B cell (primary cell): ENCODE data around the gene TUT4. TPM values are rescaled to one million over a fixed set of nuclear protein-coding genes. Genes with fewer than 3 reads are reported as not detected.

ENCODE experiments used
- ATAC-seq: fragments of 200-7000 bp; cut with Tn5 transposase; one replicate; pipeline ENCODE4 v1.10.0; 2021; ENCODE audit warnings: low read depth, mild to moderate bottlenecking, moderate number of reproducible peaks, moderate library complexity
- CTCF ChIA-PET: fragments of 350-600 bp; sonication (Branson Sonifier 250); formaldehyde crosslinking; loops from one replicate; lab custom pipeline; 2021; ENCODE audit warnings: antibody characterized with exemption, inconsistent platforms; lab: Charles Lee
- POLR2A ChIA-PET: fragments of 350-600 bp; sonication (Branson Sonifier 250); formaldehyde crosslinking; loops from one replicate; lab custom pipeline; 2021; ENCODE audit warnings: antibody characterized with exemption; lab: Charles Lee
- DNase-seq: peaks from one replicate; pipeline ENCODE4 v3.0.0; 2013
- H2AFZ ChIP-seq: 2 replicates; pipeline ENCODE4 v1.6.1; 2012; ENCODE audit warnings: mild to moderate bottlenecking, low read depth, low read length; ENCODE audit not compliant: insufficient read depth, poor library complexity, severe bottlenecking
- H3K27ac ChIP-seq, 2 donors: 1 replicate in 1 of 2; 2 replicates in 1 of 2; pipeline ENCODE4 v1.5.1; 2012 to 2013; ENCODE audit warnings: low read length in 2 of 2, mild to moderate bottlenecking in 2 of 2, moderate library complexity in 1 of 2
- H3K27me3 ChIP-seq, 4 experiments: fragments of 200-600 bp in 1 of 4; sonication (generic) in 1 of 4; replicated peaks in 1 of 4; 1 replicate in 2 of 4; 2 replicates in 2 of 4; pipeline versions ENCODE4 v1.6.1 to v1.7.0; 2013 to 2016; ENCODE audit warnings: low read length in 3 of 4, mild to moderate bottlenecking in 2 of 4, mixed read lengths in 1 of 4, moderate library complexity in 1 of 4; ENCODE audit not compliant: insufficient read depth in 4 of 4, control insufficient read depth in 3 of 4; ENCODE audit errors: control extremely low read depth in 1 of 4
- H3K36me3 ChIP-seq, 2 experiments: replicated peaks in 1 of 2; 1 replicate in 1 of 2; 2 replicates in 1 of 2; pipeline versions ENCODE4 v1.6.1 to v1.7.1; 2013; ENCODE audit warnings: low read length in 1 of 2; ENCODE audit not compliant: insufficient read depth in 2 of 2, control insufficient read depth in 1 of 2; ENCODE audit errors: control extremely low read depth in 1 of 2, extremely low read depth in 1 of 2
- H3K4me1 ChIP-seq, 2 donors: fragments of 200-600 bp in 1 of 2; sonication (generic) in 1 of 2; 1 replicate in 1 of 2; 2 replicates in 1 of 2; pipeline versions ENCODE4 v1.5.1 to v1.6.1; 2013 to 2017; ENCODE audit warnings: low read length in 2 of 2; ENCODE audit not compliant: control insufficient read depth in 2 of 2, insufficient read depth in 2 of 2
- H3K4me2 ChIP-seq: replicated peaks from 2 replicates; pipeline ENCODE3; 2012; ENCODE audit warnings: mild to moderate bottlenecking, low read depth, low read length; ENCODE audit not compliant: poor library complexity, severe bottlenecking
- H3K4me3 ChIP-seq, 5 experiments: fragments of 200-600 bp in 1 of 5; sonication (generic) in 1 of 5; 1 replicate in 3 of 5; 2 replicates in 2 of 5; pipeline versions ENCODE4 v1.5.1 to v1.7.0; 2011 to 2016; ENCODE audit warnings: low read length in 4 of 5, mild to moderate bottlenecking in 4 of 5, low read depth in 2 of 5, control low read depth in 1 of 5, moderate library complexity in 1 of 5; ENCODE audit not compliant: insufficient read depth in 1 of 5; ENCODE audit errors: control extremely low read depth in 1 of 5, extremely low read depth in 1 of 5
- H3K79me2 ChIP-seq: fragments of 200-600 bp; sonication (generic); one replicate; pipeline ENCODE4 v1.6.0; 2016; ENCODE audit warnings: low read length; ENCODE audit not compliant: control insufficient read depth, insufficient read depth
- H3K9ac ChIP-seq: fragments of 200-600 bp; sonication (generic); 2 replicates; pipeline ENCODE4 v1.6.1; 2017; ENCODE audit warnings: mild to moderate bottlenecking, low read length, moderate library complexity
- H3K9me3 ChIP-seq, 3 donors: one replicate each; pipeline versions ENCODE4 v1.6.1 to v1.7.1; 2013; ENCODE audit warnings: low read length in 2 of 3; ENCODE audit not compliant: control insufficient read depth in 2 of 3, insufficient read depth in 1 of 3; ENCODE audit errors: control extremely low read depth in 1 of 3
- H4K20me1 ChIP-seq: 2 replicates; pipeline ENCODE4 v1.6.0; 2012; ENCODE audit warnings: mild to moderate bottlenecking, low read length; ENCODE audit not compliant: insufficient read depth, control insufficient read depth, poor library complexity, severe bottlenecking
- H3K27ac Mint-ChIP-seq: one replicate; pipeline ENCODE4 v1.8.0; 2021; ENCODE audit warnings: mixed read lengths
- H3K27me3 Mint-ChIP-seq: one replicate; pipeline ENCODE4 v1.8.0; 2021; ENCODE audit warnings: mixed read lengths
- H3K4me1 Mint-ChIP-seq: one replicate; pipeline ENCODE4 v1.8.0; 2021; ENCODE audit warnings: mixed read lengths
- H3K4me3 Mint-ChIP-seq: one replicate; pipeline ENCODE4 v1.8.0; 2021; ENCODE audit warnings: mixed read lengths
- H3K9me3 Mint-ChIP-seq: one replicate; pipeline ENCODE4 v1.8.0; 2022; ENCODE audit warnings: mixed read lengths; ENCODE audit not compliant: insufficient read depth
- EZH2 ChIP-seq: IDR thresholded peaks from 2 replicates; pipeline ENCODE4 v1.6.1; 2012; ENCODE audit warnings: borderline replicate concordance, low read depth, mild to moderate bottlenecking, moderate library complexity, low read length; ENCODE audit not compliant: insufficient read depth, poor library complexity, severe bottlenecking
- WGBS: methylation state at CpG from one replicate; pipeline ENCODE4 v1.1.5; 2013; ENCODE audit warnings: missing lambda C conversion rate; ENCODE audit not compliant: insufficient coverage; 5-methylcytosine and 5-hydroxymethylcytosine counted together
- intact Hi-C: fragments of 100-400 bp; cut with micrococcal nuclease; formaldehyde crosslinking; loops from one replicate; pipeline ENCODE4 v1.10.0; 2022
- polyA plus RNA-seq: library from polyadenylated mRNA; depleted of rRNA; stranded (reverse); fragments of >200 nt; gene quantifications from 2 replicates; pipeline ENCODE4 v1.2.3, GENCODE V29; 2012
- total RNA-seq, 2 donors: library from RNA; stranded (reverse); fragments of 120-200 nt in 1 of 2; gene quantifications; 1 replicate in 1 of 2; 2 replicates in 1 of 2; pipeline versions ENCODE4 v1.2.3 to v1.2.4, GENCODE V29; 2013 to 2022
- TF ChIP-seq, protein P1 (sequence below): fragments of 200-600 bp; IDR thresholded peaks from one replicate; pipeline ENCODE4 v1.8.0; 2022; ENCODE audit warnings: antibody characterized with exemption, mild to moderate bottlenecking

TUT4 gene
- total and polyA plus RNA-seq, 2 donors (not counting 1 experiment from before 2014, with no cell fraction given) = 76.6 to 248 TPM

- DNase-seq (no peak), ATAC-seq (no peak)
- CTCF ChIA-PET = no interaction called here
- WGBS = 100% methylated on average over 2 of the region's 2 CpGs
- Histone ChIP-seq H3K36me3 (peaks cover 5 to 10% of the 10 kb centered on the region in 2 experiments), H3K9me3 (no peaks in the 10 kb centered on the region), H3K4me1 (no peaks in the 10 kb centered on the region), H4K20me1 (peaks cover 6% of the 10 kb centered on the region), H3K4me3 (no peak overlapping the region), H3K79me2 (no peaks in the 10 kb centered on the region), H3K9ac (no peak overlapping the region), H3K27me3 (no peaks in the 10 kb centered on the region), H3K4me2 (no peak overlapping the region), H2AFZ (no peak overlapping the region), H3K27ac (no peak overlapping the region)
- POLR2A ChIA-PET = interaction anchor here (0.6 kb wide), 1 partner anchor 270 kb away, joined by 4 read pairs; no protein-coding TSS in a partner anchor
- no peaks in the 10 kb centered on the region for H3K27me3 Mint-ChIP-seq
- TF ChIP-seq, protein P1, sequence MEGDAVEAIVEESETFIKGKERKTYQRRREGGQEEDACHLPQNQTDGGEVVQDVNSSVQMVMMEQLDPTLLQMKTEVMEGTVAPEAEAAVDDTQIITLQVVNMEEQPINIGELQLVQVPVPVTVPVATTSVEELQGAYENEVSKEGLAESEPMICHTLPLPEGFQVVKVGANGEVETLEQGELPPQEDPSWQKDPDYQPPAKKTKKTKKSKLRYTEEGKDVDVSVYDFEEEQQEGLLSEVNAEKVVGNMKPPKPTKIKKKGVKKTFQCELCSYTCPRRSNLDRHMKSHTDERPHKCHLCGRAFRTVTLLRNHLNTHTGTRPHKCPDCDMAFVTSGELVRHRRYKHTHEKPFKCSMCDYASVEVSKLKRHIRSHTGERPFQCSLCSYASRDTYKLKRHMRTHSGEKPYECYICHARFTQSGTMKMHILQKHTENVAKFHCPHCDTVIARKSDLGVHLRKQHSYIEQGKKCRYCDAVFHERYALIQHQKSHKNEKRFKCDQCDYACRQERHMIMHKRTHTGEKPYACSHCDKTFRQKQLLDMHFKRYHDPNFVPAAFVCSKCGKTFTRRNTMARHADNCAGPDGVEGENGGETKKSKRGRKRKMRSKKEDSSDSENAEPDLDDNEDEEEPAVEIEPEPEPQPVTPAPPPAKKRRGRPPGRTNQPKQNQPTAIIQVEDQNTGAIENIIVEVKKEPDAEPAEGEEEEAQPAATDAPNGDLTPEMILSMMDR = no peak
- H3K4me1 Mint-ChIP-seq = no peaks in the 10 kb centered on the region
- H3K4me3 Mint-ChIP-seq = no peak overlapping the region
- intact Hi-C loops = no loop called here
- no peak overlapping the region for H3K27ac Mint-ChIP-seq
- no peaks in the 10 kb centered on the region for H3K9me3 Mint-ChIP-seq
Measured at GRCh38 chr1:52454779-52455178, 98.1 kb downstream of the TUT4 start.

GRCh38 chr1:52454127-52454526, 98.8 kb downstream of the TUT4 start:
- no peaks in the 10 kb centered on the region for H3K4me1 ChIP-seq
- POLR2A ChIA-PET = no interaction called here
- H3K36me3 ChIP-seq = peaks cover 5 to 10% of the 10 kb centered on the region in 2 experiments
- H3K4me3 Mint-ChIP-seq = no peak overlapping the region
- ATAC-seq (no peak), DNase-seq (no peak)
- H4K20me1 ChIP-seq = peaks cover 6% of the 10 kb centered on the region
- WGBS = no CpG with 5 or more reads among the region's 1 CpG
- H3K27me3 ChIP-seq = no peaks in the 10 kb centered on the region
- H3K9me3 ChIP-seq = no peaks in the 10 kb centered on the region
- H3K27me3 Mint-ChIP-seq = no peaks in the 10 kb centered on the region
- no peak overlapping the region for H2AFZ ChIP-seq
- intact Hi-C loops = no loop called here
- H3K4me2 ChIP-seq = no peak overlapping the region
- no peaks in the 10 kb centered on the region for H3K79me2 ChIP-seq
- TF ChIP-seq, protein P1 = no peak
- TF ChIP-seq EZH2 = no peak
- no peaks in the 10 kb centered on the region for H3K4me1 Mint-ChIP-seq
- no peak overlapping the region for H3K4me3 ChIP-seq
- no peak overlapping the region for H3K27ac Mint-ChIP-seq
- H3K27ac ChIP-seq = no peak overlapping the region
- no peaks in the 10 kb centered on the region for H3K9me3 Mint-ChIP-seq
- H3K9ac ChIP-seq = no peak overlapping the region
- CTCF ChIA-PET = no interaction called here
